SU-DHL-6 (cell line): Measurements from ENCODE around the gene TTBK2.

Experiments
- H2AFZ ChIP-seq: fragments of 200-600 bp; sonication (generic); 2 replicates; pipeline ENCODE4 v1.6.1; 2014; ENCODE audit warnings: low read depth, mild to moderate bottlenecking, moderate library complexity, mixed read lengths, antibody characterized with exemption, low read length; ENCODE audit not compliant: severe bottlenecking
- H3F3A ChIP-seq: fragments of 200-600 bp; shearing (Covaris generic); 2 replicates; pipeline ENCODE4 v1.6.0; 2016; ENCODE audit warnings: antibody characterized with exemption, mild to moderate bottlenecking; ENCODE audit not compliant: insufficient read depth
- H3K27ac ChIP-seq: fragments of 200-600 bp; sonication (generic); 2 replicates; pipeline ENCODE4 v1.5.1; 2016; ENCODE audit warnings: low read depth, mild to moderate bottlenecking, low read length, moderate library complexity, mixed read lengths
- H3K27me3 ChIP-seq: fragments of 200-600 bp; sonication (generic), shearing (Covaris generic); 2 replicates; pipeline ENCODE4 v1.6.0; 2014; ENCODE audit warnings: mild to moderate bottlenecking, low read length
- H3K36me3 ChIP-seq: fragments of 200-600 bp; sonication (generic); 2 replicates; pipeline ENCODE4 v1.6.1; 2014; ENCODE audit warnings: mild to moderate bottlenecking, low read length, mixed read lengths
- H3K4me2 ChIP-seq: fragments of 300-600, 200-600 bp; shearing (Covaris generic), sonication (generic); 2 replicates; pipeline ENCODE4 v1.6.0; 2014; ENCODE audit warnings: low read length, low read depth, mild to moderate bottlenecking; ENCODE audit not compliant: poor library complexity, severe bottlenecking
- H3K4me3 ChIP-seq: fragments of 200-600 bp; sonication (generic); 2 replicates; pipeline ENCODE4 v1.5.1; 2014; ENCODE audit warnings: antibody characterized with exemption, low read length, mild to moderate bottlenecking, mixed read lengths; ENCODE audit not compliant: insufficient read depth, poor library complexity, severe bottlenecking
- H3K79me2 ChIP-seq: fragments of 200-600 bp; sonication (generic); 2 replicates; pipeline ENCODE4 v1.6.1; 2014; ENCODE audit warnings: mild to moderate bottlenecking, low read length, moderate library complexity; ENCODE audit not compliant: insufficient read depth
- H3K9ac ChIP-seq: fragments of 200-600 bp; sonication (generic); 2 replicates; pipeline ENCODE4 v1.7.0; 2014; ENCODE audit warnings: mild to moderate bottlenecking, low read length
- H3K9me2 ChIP-seq: fragments of 200-600 bp; sonication (generic); replicated peaks from 2 replicates; pipeline ENCODE4 v1.6.1; 2014; ENCODE audit warnings: low read length; ENCODE audit not compliant: insufficient read depth
- H3K9me3 ChIP-seq: fragments of 200-600 bp; sonication (generic); 2 replicates; pipeline ENCODE4 v1.6.1; 2014; ENCODE audit warnings: low read length, mixed read lengths; ENCODE audit not compliant: insufficient read depth
- H4K20me1 ChIP-seq: fragments of 200-600 bp; sonication (generic); 2 replicates; pipeline ENCODE4 v1.6.1; 2014; ENCODE audit warnings: low read depth, mild to moderate bottlenecking, antibody characterized with exemption, low read length, moderate library complexity, mixed read lengths
- EZH2phosphoT487 ChIP-seq: fragments of 200-600 bp; sonication (generic), shearing (Covaris generic); conservative IDR thresholded peaks from 2 replicates; pipeline ENCODE4 v1.6.1; 2018; ENCODE audit warnings: mild to moderate bottlenecking, antibody characterized with exemption, low read length, moderate library complexity, mixed read lengths
- TF ChIP-seq, protein P1 (sequence below): fragments of 200-600 bp; sonication (generic); IDR thresholded peaks from one replicate; pipeline ENCODE4 v1.5.1; 2017; ENCODE audit warnings: antibody characterized with exemption, mild to moderate bottlenecking, low read length, moderate library complexity; ENCODE audit not compliant: insufficient read depth, poor library complexity, severe bottlenecking

The TTBK2 gene

DNA sequence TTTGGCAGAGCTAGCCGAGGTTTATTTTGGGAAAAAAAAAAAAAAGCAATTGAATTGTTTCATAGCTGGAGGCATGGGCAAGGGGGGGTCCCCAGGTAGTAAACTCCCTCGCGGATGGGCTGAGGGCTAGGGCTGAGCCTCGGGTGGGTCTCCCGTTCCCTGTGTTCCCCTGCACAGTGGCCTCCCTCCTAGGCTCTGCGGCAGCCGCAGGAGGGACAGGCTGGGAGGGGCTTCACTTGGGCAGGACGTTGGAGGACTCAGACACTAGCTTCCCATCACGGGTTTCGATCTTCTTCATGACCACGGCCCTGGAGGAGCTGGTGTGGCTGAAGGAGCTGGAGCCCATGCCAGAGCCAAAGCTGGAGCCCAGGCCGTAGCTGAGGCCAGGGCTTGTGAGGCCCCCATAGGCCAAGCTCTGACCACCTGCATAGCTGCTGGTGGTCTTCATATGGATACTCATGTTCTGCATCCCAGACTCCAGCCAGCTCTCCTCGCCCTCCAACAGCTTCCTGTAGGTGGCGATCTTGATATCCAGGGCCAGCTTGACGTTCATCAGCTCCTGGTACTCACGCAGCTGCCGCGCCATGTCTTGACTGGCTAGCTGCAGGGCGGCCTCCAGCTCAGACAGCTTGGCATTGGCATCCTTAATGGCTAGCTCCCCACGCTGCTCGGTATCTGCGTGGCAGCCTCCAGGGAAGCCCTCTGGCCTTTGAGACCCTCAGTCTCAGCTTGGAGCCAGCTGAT, 119.7 kb downstream of the TTBK2 start:
- Histone ChIP-seq H3K36me3 (no peaks in the 10 kb centered on the region), H2AFZ (no peak overlapping the region), H3K27me3 (no peaks in the 10 kb centered on the region), H3K9me2 (no peaks in the 10 kb centered on the region), H3K9ac (no peak overlapping the region), H4K20me1 (no peaks in the 10 kb centered on the region), H3F3A (no peaks in the 10 kb centered on the region), H3K27ac (no peak overlapping the region), H3K4me2 (no peak overlapping the region), H3K79me2 (no peaks in the 10 kb centered on the region), H3K9me3 (no peaks in the 10 kb centered on the region), H3K4me3 (no peak overlapping the region)
- no peak for TF ChIP-seq EZH2phosphoT487
- TF ChIP-seq, protein P1, sequence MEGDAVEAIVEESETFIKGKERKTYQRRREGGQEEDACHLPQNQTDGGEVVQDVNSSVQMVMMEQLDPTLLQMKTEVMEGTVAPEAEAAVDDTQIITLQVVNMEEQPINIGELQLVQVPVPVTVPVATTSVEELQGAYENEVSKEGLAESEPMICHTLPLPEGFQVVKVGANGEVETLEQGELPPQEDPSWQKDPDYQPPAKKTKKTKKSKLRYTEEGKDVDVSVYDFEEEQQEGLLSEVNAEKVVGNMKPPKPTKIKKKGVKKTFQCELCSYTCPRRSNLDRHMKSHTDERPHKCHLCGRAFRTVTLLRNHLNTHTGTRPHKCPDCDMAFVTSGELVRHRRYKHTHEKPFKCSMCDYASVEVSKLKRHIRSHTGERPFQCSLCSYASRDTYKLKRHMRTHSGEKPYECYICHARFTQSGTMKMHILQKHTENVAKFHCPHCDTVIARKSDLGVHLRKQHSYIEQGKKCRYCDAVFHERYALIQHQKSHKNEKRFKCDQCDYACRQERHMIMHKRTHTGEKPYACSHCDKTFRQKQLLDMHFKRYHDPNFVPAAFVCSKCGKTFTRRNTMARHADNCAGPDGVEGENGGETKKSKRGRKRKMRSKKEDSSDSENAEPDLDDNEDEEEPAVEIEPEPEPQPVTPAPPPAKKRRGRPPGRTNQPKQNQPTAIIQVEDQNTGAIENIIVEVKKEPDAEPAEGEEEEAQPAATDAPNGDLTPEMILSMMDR, result no peak

DNA sequence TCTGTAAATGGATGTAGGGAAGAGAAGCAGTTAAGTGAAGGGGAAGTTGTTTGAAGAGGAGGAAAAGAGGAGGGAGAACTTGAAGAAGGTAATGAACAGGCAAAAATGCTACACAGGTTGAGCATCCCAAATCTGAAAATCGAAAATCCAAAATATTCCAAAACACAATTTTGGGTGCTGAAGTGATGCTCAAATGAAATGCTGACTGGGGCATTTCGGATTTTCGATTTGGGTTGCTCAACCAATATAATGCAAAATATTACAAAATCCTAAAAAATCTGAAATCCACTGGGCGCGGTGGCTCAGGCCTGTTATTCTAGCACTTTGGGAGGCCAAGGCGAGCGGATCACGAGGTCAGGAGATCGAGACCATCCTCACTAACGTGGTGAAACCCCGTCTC, 121.8 kb downstream of the TTBK2 start:
- Histone ChIP-seq H3K9me3 (no peaks in the 10 kb centered on the region), H3K4me3 (no peak overlapping the region), H3K9ac (no peak overlapping the region), H3K36me3 (no peaks in the 10 kb centered on the region), H3K9me2 (no peaks in the 10 kb centered on the region), H3K4me2 (no peak overlapping the region), H3F3A (no peaks in the 10 kb centered on the region), H4K20me1 (no peaks in the 10 kb centered on the region), H3K27me3 (no peaks in the 10 kb centered on the region), H3K27ac (no peak overlapping the region), H2AFZ (no peak overlapping the region), H3K79me2 (no peaks in the 10 kb centered on the region)
- TF ChIP-seq, protein P1, result no peak
- TF ChIP-seq EZH2phosphoT487, result no peak

DNA sequence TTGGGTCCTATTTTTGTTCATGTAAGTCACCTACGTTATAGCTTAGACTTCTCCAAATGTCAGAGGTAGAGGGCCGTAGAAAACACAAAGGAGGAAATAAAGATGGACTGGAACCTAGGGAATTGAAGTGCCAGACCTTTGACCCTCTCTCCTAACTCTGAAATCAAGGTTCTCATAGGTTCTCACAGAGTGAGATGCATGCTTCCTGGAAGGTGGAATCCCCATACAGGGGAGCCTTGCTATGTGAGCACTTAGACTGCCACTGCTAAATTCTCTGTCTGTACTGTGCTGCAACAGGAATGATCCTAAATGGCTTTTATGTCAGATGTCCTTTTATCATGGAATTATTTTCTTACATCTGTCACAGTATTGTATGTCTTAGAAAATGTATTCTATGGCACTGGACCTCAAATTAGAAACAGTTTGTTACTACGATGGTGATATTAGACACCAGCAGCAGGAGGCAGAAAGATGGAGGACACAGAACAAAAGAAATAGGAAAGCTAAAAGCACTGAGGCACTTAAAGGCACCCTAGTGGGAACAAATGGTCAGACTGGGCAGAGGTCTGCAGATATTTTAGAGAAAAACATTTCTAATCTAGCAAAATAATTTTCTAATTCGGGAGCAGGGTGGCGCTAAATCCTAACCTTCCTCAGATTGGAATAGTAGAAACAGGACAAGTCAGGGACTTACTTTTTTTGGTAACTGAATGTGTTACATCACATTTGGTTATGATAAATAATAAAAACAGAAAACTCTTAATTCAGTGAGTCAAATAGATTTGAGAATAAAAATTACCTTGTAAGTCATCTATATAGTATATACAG, 123.4 kb downstream of the TTBK2 start:
- Histone ChIP-seq H3K36me3 (no peaks in the 10 kb centered on the region), H3F3A (no peaks in the 10 kb centered on the region), H3K27ac (no peak overlapping the region), H3K9me3 (no peaks in the 10 kb centered on the region), H3K27me3 (no peaks in the 10 kb centered on the region), H3K4me3 (no peak overlapping the region), H2AFZ (no peak overlapping the region), H3K9me2 (no peaks in the 10 kb centered on the region), H3K4me2 (no peak overlapping the region), H3K79me2 (no peaks in the 10 kb centered on the region), H3K9ac (no peak overlapping the region), H4K20me1 (no peaks in the 10 kb centered on the region)
- TF ChIP-seq, protein P1, result no peak
- no peak for TF ChIP-seq EZH2phosphoT487
